GM18858 (cell line): ENCODE measurements around the gene UTS2.

ENCODE experiments used
- ATAC-seq: cut with Tn5 transposase; IDR thresholded peaks from one replicate; pipeline ENCODE4 v1.9.1; 2021; ENCODE audit not compliant: unreplicated experiment

UTS2 gene

GRCh38 chr1:7813677-7814373 is 39.0 kb downstream of the UTS2 start:
- no peak for ATAC-seq

- ATAC-seq, result no peak
Observed at GRCh38 chr1:7811476-7811875, 41.4 kb downstream of the UTS2 start.

- no peak for ATAC-seq
Observed at GRCh38 chr1:7810395-7810794, 42.5 kb downstream of the UTS2 start.

- ATAC-seq, result no peak
Observed at GRCh38 chr1:7809742-7810141, 43.1 kb downstream of the UTS2 start.

GRCh38 chr1:7808253-7808844 is 44.5 kb downstream of the UTS2 start:
- ATAC-seq, result no peak

- no peak for ATAC-seq
Observed at GRCh38 chr1:7805460-7805859, 47.4 kb downstream of the UTS2 start.
